SH-SY5Y (cell line): Measurements from ENCODE around the gene BTG2.

Experiments
- GATA2 ChIP-seq: IDR thresholded peaks from 2 replicates; pipeline ENCODE4 v1.6.1; 2011; ENCODE audit warnings: mild to moderate bottlenecking, low read depth, low read length
- GATA3 ChIP-seq: IDR thresholded peaks from 2 replicates; pipeline ENCODE4 v1.6.1; 2011; ENCODE audit warnings: low read depth, mild to moderate bottlenecking, low read length, moderate library complexity

GRCh38 chr1:203325418-203326091, 20.2 kb downstream of the BTG2 start:
- no peak for TF ChIP-seq GATA2
- no peak for TF ChIP-seq GATA3
